Ovary (tissue), 9 donors: Measurements from ENCODE around the gene ECE2. TPM values are rescaled to one million over a fixed set of nuclear protein-coding genes. Genes with fewer than 3 reads are reported as not detected.

Source experiments
- DNase-seq, 5 donors: peaks; one replicate each; pipeline ENCODE4 v3.0.0-alpha.2; 2019 to 2020
- H3K27ac ChIP-seq, 2 donors: fragments of 200-600 bp; one replicate each; pipeline versions ENCODE4 v1.5.1 to v1.8.0; 2019 to 2022
- H3K27me3 ChIP-seq: fragments of 200-600 bp; one replicate; pipeline ENCODE4 v1.8.0; 2022
- H3K36me3 ChIP-seq: fragments of 200-600 bp; sonication (generic); one replicate; pipeline ENCODE4 v1.5.1; 2019
- H3K4me1 ChIP-seq: one replicate; pipeline ENCODE4 v1.8.1; 2013; ENCODE audit warnings: mild to moderate bottlenecking, moderate library complexity; ENCODE audit not compliant: insufficient read depth
- H3K4me3 ChIP-seq: fragments of 200-600 bp; sonication (generic); one replicate; pipeline ENCODE4 v1.5.1; 2017
- H3K9me3 ChIP-seq, 2 donors: fragments of 200-600 bp in 1 of 2; sonication (generic) in 1 of 2; one replicate each; pipeline versions ENCODE4 v1.5.1 to v1.8.1; 2013 to 2019; ENCODE audit warnings: mild to moderate bottlenecking in 1 of 2, moderate library complexity in 1 of 2
- EP300 ChIP-seq: sonication (generic); formaldehyde crosslinking; IDR thresholded peaks from one replicate; pipeline ENCODE4 v1.6.1; 2017; ENCODE audit warnings: antibody characterized with exemption
- POLR2A ChIP-seq: fragments of 450-650 bp; IDR thresholded peaks from one replicate; pipeline ENCODE4 v1.6.1; 2017; ENCODE audit warnings: antibody characterized with exemption, mild to moderate bottlenecking, moderate library complexity
- WGBS, 3 donors: extraction: QIAGEN DNeasy Blood & Tissue Kit in 1 of 3; methylation state at CpG; one replicate each; pipeline versions ENCODE4 v1.1.5 to v1.1.7; 2013 to 2017; 5-methylcytosine and 5-hydroxymethylcytosine counted together
- intact Hi-C, 4 donors: fragments of 100-400 bp; cut with DNase I; formaldehyde crosslinking; loops; one replicate each; pipeline versions ENCODE4 v1.11.0 to v1.15.1; 2022 to 2023
- polyA plus RNA-seq, 2 donors: library from polyadenylated mRNA; stranded (reverse); fragments of 200-250 nt in 1 of 2; fragments of 350-450 nt in 1 of 2; fragmentation: Illumina TruSeq in 1 of 2; extraction: RNeasy Lipid Tissue Mini Kit (QIAGEN cat#74804) in 1 of 2; gene quantifications; one replicate each; pipeline ENCODE4 v1.2.3, GENCODE V29; 2013 to 2014
- total RNA-seq, 7 donors: library from RNA; depleted of rRNA in 2 of 7; stranded (reverse); fragments of >200 nt in 2 of 7; fragmentation: NEBNext Ultra II Directional in 3 of 7; extraction: Animal tissue kit (Norgen Biotek cat#: 25700) in 3 of 7; gene quantifications; one replicate each; pipeline versions ENCODE4 v1.1.0 to v1.2.4, GENCODE V29; 2016 to 2023
- TF ChIP-seq, protein P1 (sequence below), 3 donors: fragments of 450-650 bp in 2 of 3; fragments of 200-600 bp in 1 of 3; IDR thresholded peaks; one replicate each; pipeline versions ENCODE4 v1.5.1 to v1.8.0; 2016 to 2022; ENCODE audit warnings: antibody characterized with exemption in 3 of 3, mild to moderate bottlenecking in 1 of 3
- donor health status: DM: no; HTN: no; CAD: no; lungs with moderate emphysema.
- donor health status: DM: no; HTN: no; CAD: no.
- donor health status: Bipolar disorder and iron deficiency.
- donor health status: DM: yes; HTN: yes; CAD: no.
- donor health status: DM: no; HTN: no; CAD: no.
- donor health status: DM: yes; HTN: yes; CAD: no.

The ECE2 gene
- total and polyA plus RNA-seq, 9 donors: 0.43 TPM; not detected in 8

DNA sequence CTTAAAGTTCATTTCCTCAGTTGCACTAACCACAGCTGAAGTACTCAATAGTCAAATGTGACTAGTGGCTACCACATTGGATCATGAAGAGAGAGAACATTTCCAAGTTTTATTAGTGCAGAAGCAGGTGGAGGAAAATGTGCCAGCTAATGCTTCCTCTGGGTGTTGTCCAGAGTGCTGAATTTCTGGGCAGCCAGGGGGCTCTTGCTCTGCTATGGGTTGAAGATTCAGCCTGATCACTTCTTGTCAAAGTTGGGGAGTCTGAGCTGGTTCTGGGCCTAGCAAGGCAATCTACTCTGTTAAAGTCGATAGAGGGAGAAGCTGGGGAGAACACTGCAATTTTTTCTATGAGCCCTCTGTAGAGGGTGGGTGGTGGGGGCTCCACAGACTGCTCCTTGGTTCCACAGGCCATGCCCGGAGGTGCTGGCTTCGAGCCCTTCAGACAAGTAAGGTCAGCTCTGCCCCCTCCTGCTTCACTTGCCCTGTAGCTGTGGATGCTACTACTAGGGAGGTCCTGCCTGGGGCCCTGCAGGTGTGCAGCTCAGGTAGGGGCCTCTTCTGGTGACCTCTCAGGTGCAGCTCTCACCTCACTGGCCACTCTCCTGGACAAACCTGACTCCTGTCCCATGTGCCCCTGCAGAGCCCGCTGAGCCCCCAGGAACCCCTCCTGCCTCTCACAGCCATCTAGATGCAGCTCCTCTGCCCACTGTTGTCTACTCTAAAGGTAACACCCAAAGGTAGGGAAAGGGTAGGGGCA, 35.3 kb upstream of the ECE2 start:
- H3K27me3 ChIP-seq: no peaks in the 10 kb centered on the region
- no peaks in the 10 kb centered on the region for H3K36me3 ChIP-seq
- H3K27ac ChIP-seq: no peak overlapping the region
- intact Hi-C loops: loop anchor here (2.0 to 10.0 kb wide), 6 partner anchors 54 to 346 kb away; partner anchors contain the start of genes ABCC5 (in 1 of the 4), ABCF3 (in 1 of the 4) and EIF2B5 (in 1 of the 4)
- H3K4me3 ChIP-seq: no peak overlapping the region
- H3K4me1 ChIP-seq: peaks cover 7% of the 10 kb centered on the region
- DNase-seq: no peak
- TF ChIP-seq EP300 (no peak), POLR2A (no peak)
- TF ChIP-seq, protein P1, sequence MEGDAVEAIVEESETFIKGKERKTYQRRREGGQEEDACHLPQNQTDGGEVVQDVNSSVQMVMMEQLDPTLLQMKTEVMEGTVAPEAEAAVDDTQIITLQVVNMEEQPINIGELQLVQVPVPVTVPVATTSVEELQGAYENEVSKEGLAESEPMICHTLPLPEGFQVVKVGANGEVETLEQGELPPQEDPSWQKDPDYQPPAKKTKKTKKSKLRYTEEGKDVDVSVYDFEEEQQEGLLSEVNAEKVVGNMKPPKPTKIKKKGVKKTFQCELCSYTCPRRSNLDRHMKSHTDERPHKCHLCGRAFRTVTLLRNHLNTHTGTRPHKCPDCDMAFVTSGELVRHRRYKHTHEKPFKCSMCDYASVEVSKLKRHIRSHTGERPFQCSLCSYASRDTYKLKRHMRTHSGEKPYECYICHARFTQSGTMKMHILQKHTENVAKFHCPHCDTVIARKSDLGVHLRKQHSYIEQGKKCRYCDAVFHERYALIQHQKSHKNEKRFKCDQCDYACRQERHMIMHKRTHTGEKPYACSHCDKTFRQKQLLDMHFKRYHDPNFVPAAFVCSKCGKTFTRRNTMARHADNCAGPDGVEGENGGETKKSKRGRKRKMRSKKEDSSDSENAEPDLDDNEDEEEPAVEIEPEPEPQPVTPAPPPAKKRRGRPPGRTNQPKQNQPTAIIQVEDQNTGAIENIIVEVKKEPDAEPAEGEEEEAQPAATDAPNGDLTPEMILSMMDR (IDR thresholded peaks at IDR 0.05): no peak
- WGBS, 3 donors: 50 to 66% (median 61%) methylated on average over 4 of the region's 4 CpGs
- no peaks in the 10 kb centered on the region for H3K9me3 ChIP-seq

DNA sequence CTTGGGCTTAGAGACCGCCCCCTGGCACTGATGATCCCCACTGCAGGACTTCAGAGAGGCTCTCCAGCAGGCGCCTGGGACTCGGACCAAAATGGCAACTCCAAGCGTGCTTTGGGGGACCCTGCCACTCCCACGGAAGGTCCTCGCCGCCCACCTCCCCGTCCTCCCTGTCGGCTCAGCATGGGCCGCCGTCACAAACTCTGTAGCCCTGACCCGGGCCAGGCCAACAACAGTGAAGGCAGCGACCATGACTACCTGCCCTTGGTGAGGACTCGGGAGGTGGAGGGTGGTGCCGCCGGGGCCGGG, 34.7 kb upstream of the ECE2 start:
- DNase-seq: no peak
- no peak overlapping the region for H3K4me3 ChIP-seq
- H3K27ac ChIP-seq: no peak overlapping the region
- no peak for TF ChIP-seq EP300
- no peak for TF ChIP-seq POLR2A
- TF ChIP-seq, protein P1 (IDR thresholded peaks at IDR 0.05): no peak
- H3K4me1 ChIP-seq: peaks cover 7% of the 10 kb centered on the region
- H3K9me3 ChIP-seq: no peaks in the 10 kb centered on the region
- no peaks in the 10 kb centered on the region for H3K27me3 ChIP-seq
- no peaks in the 10 kb centered on the region for H3K36me3 ChIP-seq
- 17 to 41% (median 27%) methylated on average over 14 to 17 of the region's 17 CpGs for WGBS, 3 donors
- intact Hi-C loops: loop anchor here (2.0 to 10.0 kb wide), 6 partner anchors 54 to 346 kb away; partner anchors contain the start of genes ABCC5 (in 1 of the 4), ABCF3 (in 1 of the 4) and EIF2B5 (in 1 of the 4)

GRCh38 chr3:184241447-184242296, 34.1 kb upstream of the ECE2 start:
- Histone ChIP-seq H3K9me3 (no peaks in the 10 kb centered on the region), H3K4me1 (peaks cover 7% of the 10 kb centered on the region), H3K4me3 (no peak overlapping the region), H3K27ac (no peak overlapping the region), H3K36me3 (no peaks in the 10 kb centered on the region), H3K27me3 (no peaks in the 10 kb centered on the region)
- DNase-seq: peak; percentile 71 to 83 (median 73)
- no peak for TF ChIP-seq POLR2A
- TF ChIP-seq, protein P1 (IDR thresholded peaks at IDR 0.05): peak; percentile 21 to 66 (median 50)
- 8 to 15% (median 15%) methylated on average over 44 to 46 of the region's 46 CpGs for WGBS, 3 donors
- intact Hi-C loops: loop anchor here (2.0 to 10.0 kb wide), 6 partner anchors 55 to 347 kb away; partner anchors contain the start of genes ABCC5 (in 1 of the 4), ABCF3 (in 1 of the 4) and EIF2B5 (in 1 of the 4)

GRCh38 chr3:184242297-184242685, 33.5 kb upstream of the ECE2 start:
- Histone ChIP-seq H3K4me3 (no peak overlapping the region), H3K4me1 (peaks cover 7% of the 10 kb centered on the region), H3K9me3 (no peaks in the 10 kb centered on the region), H3K27ac (no peak overlapping the region), H3K36me3 (no peaks in the 10 kb centered on the region), H3K27me3 (no peaks in the 10 kb centered on the region)
- TF ChIP-seq EP300 (no peak), POLR2A (no peak)
- TF ChIP-seq, protein P1 (IDR thresholded peaks at IDR 0.05): no peak
- no peak for DNase-seq
- WGBS, 3 donors: 67 to 90% (median 74%) methylated on average over 5 of the region's 5 CpGs
- intact Hi-C loops: loop anchor here (5.0 to 10.0 kb wide), 5 partner anchors 97 to 347 kb away; partner anchors contain the start of genes ABCC5 (in 1 of the 4) and EIF2B5 (in 1 of the 4)
